HEK293 (cell line): Measurements from ENCODE around the gene PRKCD.

Source experiments
- CTCF ChIP-seq: fragments of 450-650 bp; formaldehyde crosslinking; IDR thresholded peaks from 2 replicates; pipeline ENCODE4 v1.5.1; 2016; ENCODE audit warnings: missing biosample characterization, missing genetic modification characterization
- GLI2 ChIP-seq: fragments of 450-650 bp; formaldehyde crosslinking; IDR thresholded peaks from 2 replicates; pipeline ENCODE4; 2017; ENCODE audit warnings: missing biosample characterization, missing genetic modification characterization, low read depth, borderline replicate concordance
- HIC1 ChIP-seq: fragments of 450-650 bp; formaldehyde crosslinking; IDR thresholded peaks from 2 replicates; pipeline ENCODE4 v1.5.1; 2016; ENCODE audit warnings: missing biosample characterization, missing genetic modification characterization
- HOXC10 ChIP-seq: sonication (generic); formaldehyde crosslinking; IDR thresholded peaks from 2 replicates; pipeline ENCODE4 v1.8.1; 2023; ENCODE audit warnings: mild to moderate bottlenecking, missing genetic modification reagents
- KLF9 ChIP-seq: fragments of 450-650 bp; formaldehyde crosslinking; IDR thresholded peaks from 2 replicates; pipeline ENCODE4 v1.5.1; 2016; ENCODE audit warnings: missing biosample characterization, missing genetic modification characterization, low read depth
- PBX3 ChIP-seq: sonication (generic); formaldehyde crosslinking; IDR thresholded peaks from 2 replicates; pipeline ENCODE4 v1.8.1; 2022; ENCODE audit warnings: mild to moderate bottlenecking, moderate library complexity, missing genetic modification reagents
- SALL2 ChIP-seq: fragments of 450-650 bp; formaldehyde crosslinking; IDR thresholded peaks from 2 replicates; pipeline ENCODE4 v1.5.0; 2017; ENCODE audit warnings: missing biosample characterization, mild to moderate bottlenecking, missing genetic modification characterization, borderline replicate concordance
- ZBTB26 ChIP-seq: fragments of 450-650 bp; formaldehyde crosslinking; optimal IDR thresholded peaks from 2 replicates; pipeline ENCODE3; 2016; ENCODE audit warnings: missing biosample characterization, mild to moderate bottlenecking, missing genetic modification characterization
- ZFP3 ChIP-seq: fragments of 450-650 bp; formaldehyde crosslinking; IDR thresholded peaks from 2 replicates; pipeline ENCODE4 v1.5.1; 2016; ENCODE audit warnings: low read depth, missing biosample characterization, missing genetic modification characterization
- ZFP37 ChIP-seq: fragments of 450-650 bp; formaldehyde crosslinking; IDR thresholded peaks from 2 replicates; pipeline ENCODE4 v1.5.1; 2016; ENCODE audit warnings: missing biosample characterization, missing genetic modification characterization
- ZNF10 ChIP-seq: fragments of 450-650 bp; formaldehyde crosslinking; IDR thresholded peaks from 2 replicates; pipeline ENCODE4 v1.5.1; 2017; ENCODE audit warnings: missing biosample characterization, missing genetic modification characterization
- ZNF140 ChIP-seq: fragments of 450-650 bp; formaldehyde crosslinking; IDR thresholded peaks from 2 replicates; pipeline ENCODE4 v1.5.1; 2016; ENCODE audit warnings: missing biosample characterization, missing genetic modification characterization
- ZNF175 ChIP-seq: fragments of 450-650 bp; formaldehyde crosslinking; IDR thresholded peaks from 2 replicates; pipeline ENCODE4 v1.5.1; 2016; ENCODE audit warnings: missing biosample characterization, missing genetic modification characterization
- ZNF19 ChIP-seq: fragments of 450-650 bp; formaldehyde crosslinking; IDR thresholded peaks from 2 replicates; pipeline ENCODE4; 2016; ENCODE audit warnings: missing biosample characterization, missing genetic modification characterization, low read depth
- ZNF221 ChIP-seq: fragments of 450-650 bp; formaldehyde crosslinking; IDR thresholded peaks from 2 replicates; pipeline ENCODE4 v1.5.1; 2017; ENCODE audit warnings: missing biosample characterization, missing genetic modification characterization, borderline replicate concordance
- ZNF280C ChIP-seq: fragments of 450-650 bp; formaldehyde crosslinking; IDR thresholded peaks from 2 replicates; pipeline ENCODE4 v1.5.1; 2016; ENCODE audit warnings: missing biosample characterization, missing genetic modification characterization
- ZNF292 ChIP-seq: fragments of 450-650 bp; formaldehyde crosslinking; IDR thresholded peaks from 2 replicates; pipeline ENCODE4 v1.5.1; 2016; ENCODE audit warnings: low read depth, missing biosample characterization, missing genetic modification characterization, borderline replicate concordance
- ZNF398 ChIP-seq: fragments of 450-650 bp; formaldehyde crosslinking; IDR thresholded peaks from 2 replicates; pipeline ENCODE4 v1.5.1; 2017; ENCODE audit warnings: missing biosample characterization, missing genetic modification characterization
- ZNF433 ChIP-seq: fragments of 450-650 bp; formaldehyde crosslinking; IDR thresholded peaks from 2 replicates; pipeline ENCODE4 v1.5.1; 2016; ENCODE audit warnings: missing biosample characterization, missing genetic modification characterization, low read depth
- ZNF449 ChIP-seq: fragments of 450-650 bp; formaldehyde crosslinking; IDR thresholded peaks from 2 replicates; pipeline ENCODE4 v1.5.1; 2017; ENCODE audit warnings: missing biosample characterization, mild to moderate bottlenecking, missing genetic modification characterization, moderate library complexity
- ZNF473 ChIP-seq: fragments of 450-650 bp; formaldehyde crosslinking; IDR thresholded peaks from 2 replicates; pipeline ENCODE4 v1.5.1; 2017; ENCODE audit warnings: missing biosample characterization, missing genetic modification characterization
- ZNF48 ChIP-seq: fragments of 450-650 bp; formaldehyde crosslinking; IDR thresholded peaks from 2 replicates; pipeline ENCODE4 v1.5.1; 2016; ENCODE audit warnings: missing biosample characterization, missing genetic modification characterization
- ZNF830 ChIP-seq: fragments of 450-650 bp; IDR thresholded peaks from 2 replicates; pipeline ENCODE4 v1.5.0; 2018; ENCODE audit warnings: missing biosample characterization, missing genetic modification characterization, low read depth, mild to moderate bottlenecking, moderate library complexity
- ZSCAN5A ChIP-seq: fragments of 450-650 bp; formaldehyde crosslinking; IDR thresholded peaks from 2 replicates; pipeline ENCODE4 v1.5.1; 2016; ENCODE audit warnings: missing biosample characterization, missing genetic modification characterization

PRKCD gene

GRCh38 chr3:53162672-53163443 is 1.8 kb downstream of the PRKCD start (continued):
- peak; percentile 61; the same call in 1 of the 2 replicates for TF ChIP-seq KLF9 (tag by site-specific recombination)
- TF ChIP-seq ZNF10 (tag by site-specific recombination): no peak
- no peak for TF ChIP-seq HOXC10 (CRISPR knock-in tag)
- TF ChIP-seq ZFP37: no peak
- peak; percentile 39; the same call in 1 of the 2 replicates for TF ChIP-seq CTCF (tag by site-specific recombination)
- TF ChIP-seq SALL2: no peak
- TF ChIP-seq ZFP3 (tag by site-specific recombination): no peak
- TF ChIP-seq ZNF433: no peak
- TF ChIP-seq ZNF473 (tag by site-specific recombination): no peak
- no peak for TF ChIP-seq ZNF449
- no peak for TF ChIP-seq ZBTB26 (tag by site-specific recombination)
- TF ChIP-seq PBX3 (CRISPR knock-in tag): no peak
- TF ChIP-seq ZNF221 (tag by site-specific recombination): no peak
- TF ChIP-seq ZSCAN5A (tag by site-specific recombination): no peak
- TF ChIP-seq ZNF175 (tag by site-specific recombination): no peak
- TF ChIP-seq ZNF19 (tag by site-specific recombination): no peak
- TF ChIP-seq ZNF830 (tag by site-specific recombination): no peak
- TF ChIP-seq ZNF292: no peak
- TF ChIP-seq ZNF48 (tag by site-specific recombination): no peak
- peak; percentile 60 for TF ChIP-seq ZNF398 (tag by site-specific recombination)
- no peak for TF ChIP-seq HIC1 (tag by site-specific recombination)
- no peak for TF ChIP-seq GLI2 (tag by site-specific recombination)
- no peak for TF ChIP-seq ZNF140
- no peak for TF ChIP-seq ZNF280C (tag by site-specific recombination)
